Measurements from ENCODE around the gene SPHK1.

DNA sequence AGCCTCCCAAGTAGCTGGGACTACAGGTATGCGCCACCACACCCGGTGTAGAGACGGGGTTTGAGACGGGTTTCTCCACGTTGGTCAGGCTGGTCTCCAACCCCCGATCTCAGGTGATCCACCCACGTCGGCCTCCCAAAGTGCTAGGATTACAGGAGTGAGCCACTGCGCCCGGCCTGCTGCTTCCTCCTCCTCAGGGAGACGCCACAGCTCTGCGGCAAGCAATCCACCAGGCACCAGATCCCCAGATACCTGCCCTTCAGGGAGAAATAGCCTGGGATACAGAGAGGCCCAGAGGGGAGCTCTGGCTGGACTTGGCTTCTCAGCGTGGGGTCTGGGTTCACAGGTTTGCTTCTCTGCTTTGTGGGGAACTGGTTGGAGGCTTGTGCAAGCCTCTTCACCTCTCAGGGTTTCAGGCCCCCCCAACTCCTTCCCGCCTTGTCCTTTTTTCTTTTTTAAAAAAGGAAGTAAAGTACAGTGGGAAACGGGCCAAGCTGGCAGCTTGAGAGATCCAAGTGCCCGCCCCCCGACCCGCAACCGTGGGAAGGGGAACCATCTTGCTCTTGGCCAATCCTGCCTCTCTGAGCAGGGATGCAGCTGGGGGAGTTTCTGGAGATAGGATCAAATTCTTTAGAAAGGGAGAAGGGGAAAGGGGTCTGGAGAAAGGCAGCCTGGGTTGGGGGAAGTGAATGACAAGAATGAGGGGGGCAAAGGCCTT, 2.6 kb upstream of the SPHK1 start:
- no peak for TF ChIP-seq POLR2A (IDR thresholded peaks at IDR 0.05)
- TF ChIP-seq, protein P1, sequence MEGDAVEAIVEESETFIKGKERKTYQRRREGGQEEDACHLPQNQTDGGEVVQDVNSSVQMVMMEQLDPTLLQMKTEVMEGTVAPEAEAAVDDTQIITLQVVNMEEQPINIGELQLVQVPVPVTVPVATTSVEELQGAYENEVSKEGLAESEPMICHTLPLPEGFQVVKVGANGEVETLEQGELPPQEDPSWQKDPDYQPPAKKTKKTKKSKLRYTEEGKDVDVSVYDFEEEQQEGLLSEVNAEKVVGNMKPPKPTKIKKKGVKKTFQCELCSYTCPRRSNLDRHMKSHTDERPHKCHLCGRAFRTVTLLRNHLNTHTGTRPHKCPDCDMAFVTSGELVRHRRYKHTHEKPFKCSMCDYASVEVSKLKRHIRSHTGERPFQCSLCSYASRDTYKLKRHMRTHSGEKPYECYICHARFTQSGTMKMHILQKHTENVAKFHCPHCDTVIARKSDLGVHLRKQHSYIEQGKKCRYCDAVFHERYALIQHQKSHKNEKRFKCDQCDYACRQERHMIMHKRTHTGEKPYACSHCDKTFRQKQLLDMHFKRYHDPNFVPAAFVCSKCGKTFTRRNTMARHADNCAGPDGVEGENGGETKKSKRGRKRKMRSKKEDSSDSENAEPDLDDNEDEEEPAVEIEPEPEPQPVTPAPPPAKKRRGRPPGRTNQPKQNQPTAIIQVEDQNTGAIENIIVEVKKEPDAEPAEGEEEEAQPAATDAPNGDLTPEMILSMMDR (IDR thresholded peaks at IDR 0.05), result no peak
- no peak for TF ChIP-seq POLR2AphosphoS5 (IDR thresholded peaks at IDR 0.05)
- TF ChIP-seq EP300 (IDR thresholded peaks at IDR 0.05), result no peak
